HepG2 (cell line): ENCODE data around the gene PA2G4. TPM values are rescaled to one million over a fixed set of nuclear protein-coding genes. Genes with fewer than 3 reads are reported as not detected.

Experiments used
- CREM ChIP-seq, 2 experiments: sonication (generic) in 1 of 2; formaldehyde crosslinking in 1 of 2; IDR thresholded peaks; 2 replicates each; pipeline versions ENCODE4 v1.4.0 to v1.6.1; 2016 to 2020; ENCODE audit warnings: antibody characterized with exemption in 1 of 2, mild to moderate bottlenecking in 1 of 2, missing genetic modification reagents in 1 of 2
- KDM4B ChIP-seq: sonication (generic); formaldehyde crosslinking; IDR thresholded peaks from 2 replicates; pipeline ENCODE4 v1.4.0; 2020; ENCODE audit warnings: missing genetic modification reagents
- MAFG ChIP-seq: sonication (generic); formaldehyde crosslinking; IDR thresholded peaks from 2 replicates; pipeline ENCODE4 v1.5.1; 2020; ENCODE audit warnings: mild to moderate bottlenecking, missing genetic modification reagents
- PRDM10 ChIP-seq: sonication (generic); formaldehyde crosslinking; IDR thresholded peaks from 2 replicates; pipeline ENCODE4 v1.4.0; 2020; ENCODE audit warnings: low read depth, missing genetic modification reagents
- RFX1 ChIP-seq: fragments of 450-650 bp; IDR thresholded peaks from 2 replicates; pipeline ENCODE4 v1.6.1; 2017
- SATB2 ChIP-seq: sonication (generic); formaldehyde crosslinking; IDR thresholded peaks from 2 replicates; pipeline ENCODE4 v1.5.0; 2020; ENCODE audit warnings: missing genetic modification reagents
- SOX13 ChIP-seq, 3 experiments: fragments of 450-650 bp in 1 of 3; sonication (generic) in 1 of 3; formaldehyde crosslinking in 1 of 3; IDR thresholded peaks in 2 of 3; conservative IDR thresholded peaks in 1 of 3; 2 replicates each; pipeline versions ENCODE4 v1.5.0 to v1.6.1; 2016 to 2020; ENCODE audit warnings: antibody characterized with exemption in 1 of 3, mild to moderate bottlenecking in 1 of 3, missing compliant biosample characterization in 1 of 3, missing genetic modification reagents in 1 of 3, moderate library complexity in 1 of 3
- STAT5B ChIP-seq: sonication (generic); formaldehyde crosslinking; IDR thresholded peaks from 2 replicates; pipeline ENCODE4 v1.4.0; 2020; ENCODE audit warnings: missing genetic modification reagents
- TCF7L2 ChIP-seq: IDR thresholded peaks from 2 replicates; pipeline ENCODE4 v1.6.1; 2011; ENCODE audit warnings: mild to moderate bottlenecking, low read depth, low read length, moderate library complexity
- ZBTB33 ChIP-seq: sonication (generic); formaldehyde crosslinking; IDR thresholded peaks from 2 replicates; pipeline ENCODE4 v1.4.0; 2020; ENCODE audit warnings: missing genetic modification reagents
- ZBTB34 ChIP-seq: sonication (generic); formaldehyde crosslinking; IDR thresholded peaks from 2 replicates; pipeline ENCODE4 v1.8.0; 2022; ENCODE audit warnings: mild to moderate bottlenecking, missing genetic modification reagents
- ZNF33B ChIP-seq: sonication (generic); formaldehyde crosslinking; IDR thresholded peaks from 2 replicates; pipeline ENCODE4 v1.5.1; 2020; ENCODE audit warnings: mild to moderate bottlenecking, missing genetic modification reagents
- ZNF576 ChIP-seq: sonication (generic); formaldehyde crosslinking; IDR thresholded peaks from 2 replicates; pipeline ENCODE4 v1.4.0; 2020; ENCODE audit warnings: mild to moderate bottlenecking, missing genetic modification reagents
- polyA plus RNA-seq, 8 experiments: library from polyadenylated mRNA; depleted of rRNA in 3 of 8; stranded (reverse) in 7 of 8; unstranded in 1 of 8; fragments of >200 nt; fragmentation: Illumina TruSeq in 4 of 8; extraction: Trizol in 4 of 8; gene quantifications; 2 replicates each; pipeline versions ENCODE4 v1.2.1 to v1.2.3, GENCODE V29; 2011 to 2016; ENCODE audit warnings: low read depth in 4 of 8, missing spikeins in 1 of 8, mixed read lengths in 1 of 8; ENCODE audit not compliant: insufficient read depth in 1 of 8
- total RNA-seq, 5 experiments: library from RNA; depleted of rRNA; stranded (reverse); fragments of >200 nt; fragmentation: Illumina TruSeq; extraction: Trizol; gene quantifications; 2 replicates each; pipeline ENCODE4 v1.2.3, GENCODE V29; 2016; ENCODE audit warnings: low read depth in 1 of 5
- TF ChIP-seq, protein P1 (sequence below): sonication (generic); formaldehyde crosslinking; IDR thresholded peaks from 2 replicates; pipeline ENCODE4 v1.4.0; 2020; ENCODE audit warnings: missing genetic modification reagents

PA2G4 gene
- total and polyA plus RNA-seq, 2 of the 13 experiments (the other 11 are each of a cell fraction or from before 2014, with no cell fraction given), result 147 to 240 TPM

GRCh38 chr12:56078931-56079722 lies 25.2 kb upstream of the PA2G4 start (continued):
- TF ChIP-seq SOX13 (IDR thresholded peaks at IDR 0.05) (no peak), SOX13 (CRISPR knock-in tag; conservative IDR thresholded peaks at IDR 0.05 in 1 of 2, IDR thresholded peaks at IDR 0.05 in 1 of 2) (peak in 1 of 2 experiments; percentile 46; a peak in 1 of 4 replicates), MAFG (CRISPR knock-in tag) (no peak), SATB2 (CRISPR knock-in tag) (peak; percentile 34; the same call in 1 of the 2 replicates), ZBTB34 (CRISPR knock-in tag) (no peak), ZNF33B (CRISPR knock-in tag) (no peak), KDM4B (CRISPR knock-in tag) (peak; percentile 28; the same call in 1 of the 2 replicates), ZNF576 (CRISPR knock-in tag) (no peak; the same call in 1 of the 2 replicates), PRDM10 (peak; percentile 49; the same call in 1 of the 2 replicates), ZBTB33 (CRISPR knock-in tag) (0 out of 2 replicates have a peak, but pooled peaks have one; percentile 35), CREM (IDR thresholded peaks at IDR 0.05) (peak; percentile 19; the same call in 1 of the 2 replicates), CREM (CRISPR knock-in tag; IDR thresholded peaks at IDR 0.05) (no peak), TCF7L2 (no peak), RFX1 (no peak), STAT5B (CRISPR knock-in tag) (no peak; the same call in 1 of the 2 replicates)
- TF ChIP-seq, protein P1, sequence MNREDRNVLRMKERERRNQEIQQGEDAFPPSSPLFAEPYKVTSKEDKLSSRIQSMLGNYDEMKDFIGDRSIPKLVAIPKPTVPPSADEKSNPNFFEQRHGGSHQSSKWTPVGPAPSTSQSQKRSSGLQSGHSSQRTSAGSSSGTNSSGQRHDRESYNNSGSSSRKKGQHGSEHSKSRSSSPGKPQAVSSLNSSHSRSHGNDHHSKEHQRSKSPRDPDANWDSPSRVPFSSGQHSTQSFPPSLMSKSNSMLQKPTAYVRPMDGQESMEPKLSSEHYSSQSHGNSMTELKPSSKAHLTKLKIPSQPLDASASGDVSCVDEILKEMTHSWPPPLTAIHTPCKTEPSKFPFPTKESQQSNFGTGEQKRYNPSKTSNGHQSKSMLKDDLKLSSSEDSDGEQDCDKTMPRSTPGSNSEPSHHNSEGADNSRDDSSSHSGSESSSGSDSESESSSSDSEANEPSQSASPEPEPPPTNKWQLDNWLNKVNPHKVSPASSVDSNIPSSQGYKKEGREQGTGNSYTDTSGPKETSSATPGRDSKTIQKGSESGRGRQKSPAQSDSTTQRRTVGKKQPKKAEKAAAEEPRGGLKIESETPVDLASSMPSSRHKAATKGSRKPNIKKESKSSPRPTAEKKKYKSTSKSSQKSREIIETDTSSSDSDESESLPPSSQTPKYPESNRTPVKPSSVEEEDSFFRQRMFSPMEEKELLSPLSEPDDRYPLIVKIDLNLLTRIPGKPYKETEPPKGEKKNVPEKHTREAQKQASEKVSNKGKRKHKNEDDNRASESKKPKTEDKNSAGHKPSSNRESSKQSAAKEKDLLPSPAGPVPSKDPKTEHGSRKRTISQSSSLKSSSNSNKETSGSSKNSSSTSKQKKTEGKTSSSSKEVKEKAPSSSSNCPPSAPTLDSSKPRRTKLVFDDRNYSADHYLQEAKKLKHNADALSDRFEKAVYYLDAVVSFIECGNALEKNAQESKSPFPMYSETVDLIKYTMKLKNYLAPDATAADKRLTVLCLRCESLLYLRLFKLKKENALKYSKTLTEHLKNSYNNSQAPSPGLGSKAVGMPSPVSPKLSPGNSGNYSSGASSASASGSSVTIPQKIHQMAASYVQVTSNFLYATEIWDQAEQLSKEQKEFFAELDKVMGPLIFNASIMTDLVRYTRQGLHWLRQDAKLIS (CRISPR knock-in tag), result no peak
